Forelimb muscle (tissue), 1 donor: Measurements from ENCODE around the gene STARD5. TPM values are rescaled to one million over a fixed set of nuclear protein-coding genes. Genes with fewer than 3 reads are reported as not detected.

Experiments used
- DNase-seq: peaks from one replicate; pipeline ENCODE4 v3.0.0-alpha.2; 2013; ENCODE audit warnings: low read depth
- polyA plus RNA-seq: library from polyadenylated mRNA; unstranded; fragments of 120-200 nt; gene quantifications from one replicate; pipeline ENCODE4 v1.2.1, GENCODE V29; 2013; ENCODE audit not compliant: insufficient read length

The STARD5 gene
- polyA plus RNA-seq, 1 donor, result 3.8 TPM

DNA sequence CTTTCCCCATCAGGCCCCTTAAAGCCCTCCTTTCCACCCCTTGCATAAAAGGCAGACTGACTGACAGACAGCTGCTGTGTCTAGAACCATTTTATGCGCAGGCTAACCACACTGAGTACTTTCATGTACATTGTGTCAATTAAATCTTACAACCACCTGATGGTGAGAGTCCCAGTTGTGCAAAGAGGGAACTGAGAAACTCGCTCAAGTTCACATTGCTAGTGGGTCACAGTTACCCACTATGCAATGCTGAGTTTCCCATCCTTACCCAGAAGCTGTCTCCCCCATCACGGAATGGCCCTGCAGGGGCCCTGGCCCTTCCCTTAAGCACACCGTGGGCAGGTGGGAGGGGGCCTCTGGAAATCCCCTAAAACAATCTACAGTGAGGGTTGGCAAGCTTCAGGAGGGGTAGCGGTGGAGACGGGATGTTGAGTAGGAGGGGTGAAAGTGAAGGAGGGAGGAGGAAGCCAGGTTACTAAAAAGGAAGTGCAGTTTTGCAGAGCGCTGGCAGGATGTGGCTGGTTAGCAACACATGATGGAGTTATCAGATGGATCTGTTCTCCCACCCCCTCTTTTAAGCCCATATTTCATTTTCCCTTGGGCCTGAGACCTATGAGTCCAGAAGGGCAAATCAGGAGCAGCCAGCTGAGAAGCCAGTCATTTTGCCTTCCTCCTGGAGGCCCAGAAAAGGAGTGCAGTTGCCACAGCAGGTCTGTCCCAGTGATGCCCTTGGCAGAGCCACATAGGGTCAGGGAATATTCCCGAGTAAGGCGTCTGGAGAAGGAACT is 30.0 kb downstream of the STARD5 start:
- no peak for DNase-seq

DNA sequence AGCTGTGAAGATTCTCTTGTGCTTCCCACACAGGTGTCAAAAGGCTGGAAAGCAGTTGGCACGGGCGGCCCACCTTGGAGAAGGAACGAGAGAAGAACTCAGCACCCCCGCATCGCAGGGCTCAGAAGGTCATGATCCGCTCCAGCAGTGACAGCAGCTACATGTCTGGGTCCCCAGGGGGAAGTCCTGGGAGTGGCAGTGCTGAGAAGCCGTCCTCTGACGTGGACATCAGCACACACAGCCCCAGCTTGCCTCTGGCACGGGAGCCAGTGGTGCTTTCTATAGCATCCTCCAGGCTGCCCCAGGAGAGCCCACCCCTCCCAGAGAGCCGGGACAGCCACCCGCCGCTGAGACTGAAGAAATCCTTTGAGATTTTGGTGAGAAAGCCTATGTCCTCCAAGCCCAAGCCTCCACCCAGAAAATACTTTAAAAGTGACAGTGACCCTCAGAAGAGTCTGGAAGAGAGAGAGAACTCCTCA is 31.4 kb downstream of the STARD5 start:
- DNase-seq, result no peak

DNA sequence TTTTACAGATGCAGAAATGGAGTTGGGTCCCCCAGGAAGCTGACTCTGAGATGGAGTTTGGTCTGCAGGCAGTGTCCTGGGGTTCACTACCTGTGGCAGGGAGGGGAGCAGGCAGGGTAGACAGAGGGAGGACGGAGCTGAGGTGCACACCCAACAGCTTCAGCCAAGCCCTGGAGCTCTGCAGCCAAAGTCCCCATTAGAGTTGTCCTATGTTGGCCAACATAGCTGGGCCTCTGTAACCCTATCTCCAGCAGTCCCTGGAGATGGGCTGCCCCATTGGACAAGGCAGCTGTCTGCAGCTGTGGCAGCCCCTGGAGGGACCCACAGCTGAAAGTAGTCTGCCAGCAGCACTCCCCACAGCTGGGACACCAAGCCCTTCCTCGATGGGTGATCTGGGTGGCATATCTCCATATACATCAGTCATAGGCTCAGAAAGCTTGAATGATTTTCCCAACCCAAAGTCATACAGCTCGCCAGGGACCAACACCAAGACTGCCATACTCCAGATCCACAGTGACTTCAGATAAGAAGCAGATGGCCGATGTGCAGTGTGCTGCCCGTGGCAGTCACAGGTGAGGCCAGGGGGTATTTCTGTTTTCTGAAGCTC is 31.9 kb downstream of the STARD5 start:
- no peak for DNase-seq

DNA sequence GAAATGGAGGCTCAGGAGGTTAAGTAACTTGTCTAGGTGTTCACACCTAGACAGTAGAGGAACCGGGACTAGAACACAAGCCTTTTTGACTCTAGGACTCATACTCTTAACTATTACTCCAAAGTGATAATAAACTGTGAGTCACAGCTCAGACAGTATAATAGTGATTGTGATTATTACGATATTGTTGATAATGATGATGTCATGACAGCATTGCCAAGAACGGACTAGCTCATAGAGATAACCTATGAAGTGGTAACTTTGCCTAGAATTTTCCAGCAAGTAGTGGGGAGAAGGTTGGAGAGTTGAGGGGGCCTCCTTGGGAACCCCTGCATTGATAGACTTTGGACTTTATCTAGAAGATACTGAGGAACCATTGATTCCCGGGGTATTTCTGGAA is 34.0 kb downstream of the STARD5 start:
- DNase-seq, result no peak

DNA sequence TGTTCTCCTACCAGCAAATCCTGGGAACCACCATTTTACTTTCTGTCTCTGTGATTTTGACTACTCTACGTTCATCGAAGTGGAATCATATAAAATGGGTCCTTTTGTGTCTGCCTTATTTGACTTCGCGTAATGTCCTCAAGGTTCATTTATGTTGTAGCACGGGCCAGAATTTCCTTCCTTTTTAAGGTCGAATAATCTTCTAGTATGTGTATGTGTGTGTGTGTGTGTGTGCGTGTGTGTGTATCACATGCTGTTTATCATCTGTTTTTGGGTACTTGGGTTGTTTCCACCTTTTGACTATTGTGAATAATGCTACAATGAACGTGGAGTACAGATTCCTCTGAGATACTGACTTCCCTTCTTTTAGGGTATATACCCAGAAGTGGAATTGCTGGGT is 35.3 kb downstream of the STARD5 start:
- no peak for DNase-seq

DNA sequence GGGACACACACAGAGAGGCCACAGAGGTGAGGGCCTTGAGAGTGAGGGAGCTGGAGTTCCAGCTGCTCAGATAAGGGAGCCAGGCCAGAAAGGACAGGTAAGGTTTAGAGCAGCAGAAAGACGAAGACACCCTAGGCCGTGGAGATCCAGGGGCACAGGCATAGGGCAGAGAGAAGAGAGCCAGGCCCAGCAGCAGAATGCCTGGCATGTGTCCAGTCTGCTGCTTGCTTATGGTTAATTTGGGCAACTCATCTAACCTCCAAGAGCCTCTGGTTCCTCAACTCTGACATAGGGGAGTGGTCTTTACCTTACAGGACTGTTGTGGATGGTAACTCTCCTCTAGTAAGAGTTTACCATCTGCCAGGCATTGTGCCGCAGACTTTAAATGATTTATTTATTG is 35.9 kb downstream of the STARD5 start:
- DNase-seq, result no peak

DNA sequence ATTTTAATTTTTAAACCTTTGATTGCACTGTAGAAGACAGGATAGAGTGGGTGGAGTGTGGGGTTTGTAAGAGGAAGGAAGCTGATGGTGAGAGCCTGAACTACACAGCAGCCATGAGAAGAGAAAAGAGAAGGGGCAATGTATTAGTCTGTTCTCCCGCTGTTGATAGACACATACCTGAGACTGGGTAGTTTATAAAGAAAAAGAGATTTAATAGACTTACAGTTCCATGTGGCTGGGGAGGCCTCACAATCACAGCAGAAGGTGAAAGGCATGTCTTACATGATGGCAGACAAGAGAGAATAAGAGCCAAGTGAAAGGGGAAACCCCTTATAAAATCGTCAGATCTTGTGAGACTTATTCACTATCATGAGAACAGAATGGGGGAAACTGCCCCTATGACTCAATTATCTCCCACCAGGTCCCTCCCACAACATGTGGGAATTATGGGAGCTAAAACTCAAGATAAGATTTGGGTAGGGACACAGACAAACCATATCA is 37.3 kb downstream of the STARD5 start:
- DNase-seq, result no peak

DNA sequence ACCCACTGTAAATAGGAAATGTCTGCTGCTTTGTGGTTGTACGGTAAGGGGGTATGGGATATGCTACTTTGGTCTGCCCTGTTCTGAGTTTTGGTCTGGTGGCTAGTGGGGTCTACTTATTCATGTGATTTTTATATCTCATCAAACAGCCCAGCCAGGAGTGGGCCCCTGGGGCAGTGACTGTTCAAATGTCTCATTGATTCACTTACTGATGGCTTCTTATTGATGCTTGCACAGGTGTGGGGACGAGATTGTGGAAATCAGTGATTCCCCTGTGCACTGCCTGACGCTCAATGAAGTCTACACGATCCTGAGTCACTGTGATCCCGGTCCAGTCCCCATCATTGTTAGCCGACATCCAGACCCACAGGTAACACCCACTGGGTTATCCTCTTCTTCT is 38.5 kb downstream of the STARD5 start:
- no peak for DNase-seq

DNA sequence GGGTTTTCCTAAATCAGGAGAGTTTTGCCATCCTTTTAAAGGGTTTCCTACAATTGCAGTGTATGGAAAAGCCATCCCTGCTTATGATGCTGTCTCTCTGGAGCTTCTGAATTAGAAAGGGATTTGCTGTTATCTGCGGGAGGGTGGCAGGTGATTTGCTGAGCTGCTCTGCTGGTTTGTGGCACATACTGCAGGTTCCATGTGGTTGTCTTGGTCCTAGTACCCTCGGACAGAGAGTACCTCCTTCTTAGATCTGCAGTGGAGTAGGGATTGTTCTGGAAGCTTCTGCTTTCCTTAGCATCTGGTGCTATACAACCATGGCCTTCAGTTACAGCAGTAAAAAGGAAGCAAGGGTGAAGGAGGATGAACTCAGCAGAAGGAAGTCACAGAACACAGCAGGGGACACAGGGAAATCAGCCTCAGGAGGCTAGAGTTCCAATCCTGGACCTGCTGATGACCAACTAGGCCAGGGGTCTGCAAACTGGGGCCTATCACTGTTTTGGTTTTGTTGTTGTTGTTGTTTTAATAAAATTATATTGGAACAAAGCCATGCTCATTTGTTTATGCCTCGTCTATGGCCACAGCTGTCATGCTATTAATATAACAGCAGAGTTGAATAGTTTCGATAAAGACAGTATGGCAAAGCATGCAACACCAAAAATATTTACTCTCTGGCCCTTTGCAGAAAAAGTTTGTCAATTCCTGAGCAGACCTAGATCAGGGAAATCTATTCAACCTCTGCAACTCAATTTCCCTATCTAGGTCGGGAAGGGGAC is 39.5 kb downstream of the STARD5 start:
- DNase-seq, result no peak

DNA sequence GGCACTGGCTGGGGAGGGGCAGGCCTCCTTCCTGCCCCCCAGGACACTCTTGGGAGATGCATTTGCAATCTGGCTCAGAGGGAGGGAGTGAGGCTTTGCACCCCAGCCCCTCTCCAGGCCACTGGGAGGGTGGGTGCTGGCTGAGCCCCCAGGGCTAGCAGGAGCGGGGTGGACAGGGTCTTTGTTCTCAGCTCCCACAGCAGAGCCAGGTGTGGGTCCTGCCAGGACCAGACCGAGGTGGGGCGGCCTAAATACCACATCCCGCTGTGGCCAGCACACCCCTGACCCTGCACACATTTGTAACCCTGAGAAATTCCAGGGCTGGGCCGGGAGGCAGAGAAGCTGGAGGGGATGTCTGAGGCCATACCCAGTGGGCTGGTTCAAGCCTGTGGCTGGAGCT is 41.0 kb downstream of the STARD5 start:
- no peak for DNase-seq

DNA sequence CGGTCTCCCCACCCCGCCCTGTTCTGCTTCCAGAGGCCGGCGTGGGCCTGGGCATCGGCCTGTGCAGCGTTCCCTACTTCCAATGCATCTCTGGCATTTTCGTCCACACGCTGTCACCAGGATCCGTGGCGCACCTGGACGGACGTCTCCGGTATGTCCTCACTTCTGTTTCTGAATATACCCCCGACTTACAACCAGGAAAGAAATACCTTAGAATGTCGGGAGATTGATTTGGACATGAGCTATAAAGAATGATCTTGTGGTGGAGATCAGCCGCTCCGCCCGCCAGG is 41.4 kb downstream of the STARD5 start:
- DNase-seq, result no peak

DNA sequence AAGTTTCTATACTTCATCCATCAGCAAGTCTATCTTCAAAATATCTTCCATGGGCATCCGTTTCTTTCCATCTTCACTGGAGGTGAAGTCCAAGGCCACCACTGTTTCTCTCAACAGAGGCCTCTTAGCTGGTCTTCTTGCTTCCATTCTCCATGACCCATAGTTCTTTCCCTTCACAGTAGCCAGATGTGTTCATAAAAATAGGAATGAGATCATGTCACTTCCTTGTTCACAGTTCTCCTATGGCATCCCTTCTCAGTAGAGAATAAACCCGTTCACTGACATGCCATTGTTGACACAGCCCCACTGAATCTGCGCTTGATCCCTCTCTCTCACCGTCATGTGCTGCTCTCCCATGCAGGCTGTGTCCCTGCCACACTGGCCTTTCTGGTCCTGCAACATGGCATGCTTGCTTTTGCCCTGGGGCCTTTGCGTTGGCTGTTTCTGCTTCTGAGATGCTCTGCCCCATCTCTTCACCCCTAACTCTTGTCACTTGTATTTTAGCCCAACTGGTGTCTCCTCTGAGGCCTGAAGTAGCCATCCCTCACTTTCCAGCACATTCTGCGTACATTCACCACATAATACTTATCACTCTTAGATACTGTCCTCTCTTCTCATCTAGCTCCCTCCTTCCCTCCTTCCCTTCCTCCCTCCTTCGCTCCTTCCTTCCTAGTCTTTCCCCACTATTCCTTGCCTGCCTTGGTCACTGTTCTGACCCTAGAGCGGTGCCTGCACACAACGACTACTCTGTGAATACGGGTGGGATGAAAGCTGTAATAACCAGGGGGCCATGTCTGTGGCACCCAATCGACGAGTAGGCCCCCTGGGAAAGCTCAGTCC is 42.0 kb downstream of the STARD5 start:
- DNase-seq, result no peak

DNA sequence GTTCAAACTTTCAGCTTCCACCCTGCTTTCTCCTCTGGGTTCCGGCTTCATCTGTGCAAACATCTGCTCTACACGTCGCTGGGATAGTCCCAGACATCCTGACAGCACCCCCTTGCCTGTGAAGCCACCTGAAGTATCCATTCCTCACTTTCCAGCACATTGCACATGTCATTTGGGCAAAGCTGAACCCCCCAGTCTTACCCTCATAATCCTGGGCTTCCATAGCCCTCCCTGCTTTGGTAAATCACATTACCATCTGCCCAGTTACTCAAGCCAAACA is 42.5 kb downstream of the STARD5 start:
- DNase-seq, result no peak

DNA sequence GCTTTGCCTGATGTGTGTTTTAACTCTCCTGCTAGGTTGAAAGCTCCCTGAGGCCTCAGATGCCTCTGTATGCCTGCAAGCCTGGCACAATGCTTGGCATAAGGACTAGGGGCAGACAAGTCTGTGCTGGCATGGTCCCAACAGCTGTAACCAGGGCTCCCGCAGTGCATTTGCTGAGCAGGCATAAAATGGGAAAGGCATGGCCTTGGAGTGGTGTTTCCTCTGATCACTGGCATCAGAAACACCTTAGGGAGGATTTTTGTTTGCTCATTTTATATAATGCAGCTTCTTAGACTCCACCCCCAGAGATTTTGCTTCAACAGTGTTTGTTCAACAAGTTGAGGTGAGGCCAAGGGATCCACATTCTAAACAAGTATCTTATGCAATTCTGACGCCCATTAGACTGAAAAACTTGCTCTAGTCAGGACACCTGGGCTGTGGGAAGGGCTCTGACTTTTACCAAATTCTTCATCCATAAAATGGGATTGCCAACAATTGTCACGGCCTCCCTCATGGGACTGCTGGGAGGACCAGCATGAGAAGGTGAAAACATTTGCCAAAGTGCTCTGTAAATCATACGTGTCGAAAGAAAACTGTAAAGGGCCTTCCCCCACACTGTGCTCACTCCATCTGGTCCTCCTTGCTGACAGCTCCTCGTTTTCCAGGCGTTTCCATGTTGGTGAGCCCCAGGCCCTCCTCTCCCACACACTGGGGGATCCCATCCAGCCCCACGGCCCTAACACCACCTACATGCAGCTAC is 43.1 kb downstream of the STARD5 start:
- DNase-seq, result no peak

DNA sequence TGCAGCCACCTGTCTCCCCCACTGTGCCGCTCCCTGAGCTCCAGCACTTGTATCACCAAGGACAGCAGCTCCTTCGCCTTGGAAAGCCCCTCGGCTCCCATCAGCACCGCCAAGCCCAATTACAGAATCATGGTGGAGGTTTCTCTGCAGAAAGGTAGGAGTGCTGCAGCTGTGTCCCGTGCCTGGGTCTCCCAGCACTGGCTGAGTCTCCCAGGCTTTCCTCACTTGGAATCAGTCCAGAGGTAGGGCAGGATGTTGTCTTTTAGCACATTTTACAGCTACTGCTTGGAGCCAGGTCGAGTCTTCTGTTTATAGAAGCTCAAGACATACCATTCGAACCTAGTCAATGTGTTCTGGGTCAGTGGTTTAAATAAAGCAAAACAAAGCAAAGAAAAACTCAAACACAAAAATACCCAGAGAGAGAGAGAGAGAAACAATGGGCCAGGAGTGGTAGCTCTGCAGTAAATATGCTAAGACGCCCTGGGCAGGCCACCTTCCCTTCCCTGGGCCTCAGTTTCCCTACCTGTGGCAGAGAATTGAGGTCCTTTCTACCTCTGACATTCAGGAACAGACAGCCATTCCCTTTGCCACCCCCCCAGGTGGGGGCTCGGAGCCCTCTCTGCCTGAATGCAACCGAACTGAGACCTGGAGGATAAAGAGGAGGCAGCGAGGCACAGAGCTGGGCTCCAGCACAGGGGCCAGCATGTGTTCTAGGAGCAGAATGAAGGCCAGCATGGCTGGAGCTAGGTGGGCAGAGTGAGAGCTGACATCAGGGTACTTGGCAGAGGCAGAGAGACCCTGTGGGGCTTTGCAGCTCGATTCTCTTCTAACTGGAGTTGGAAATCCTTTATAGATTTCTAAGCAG is 44.1 kb downstream of the STARD5 start:
- no peak for DNase-seq

DNA sequence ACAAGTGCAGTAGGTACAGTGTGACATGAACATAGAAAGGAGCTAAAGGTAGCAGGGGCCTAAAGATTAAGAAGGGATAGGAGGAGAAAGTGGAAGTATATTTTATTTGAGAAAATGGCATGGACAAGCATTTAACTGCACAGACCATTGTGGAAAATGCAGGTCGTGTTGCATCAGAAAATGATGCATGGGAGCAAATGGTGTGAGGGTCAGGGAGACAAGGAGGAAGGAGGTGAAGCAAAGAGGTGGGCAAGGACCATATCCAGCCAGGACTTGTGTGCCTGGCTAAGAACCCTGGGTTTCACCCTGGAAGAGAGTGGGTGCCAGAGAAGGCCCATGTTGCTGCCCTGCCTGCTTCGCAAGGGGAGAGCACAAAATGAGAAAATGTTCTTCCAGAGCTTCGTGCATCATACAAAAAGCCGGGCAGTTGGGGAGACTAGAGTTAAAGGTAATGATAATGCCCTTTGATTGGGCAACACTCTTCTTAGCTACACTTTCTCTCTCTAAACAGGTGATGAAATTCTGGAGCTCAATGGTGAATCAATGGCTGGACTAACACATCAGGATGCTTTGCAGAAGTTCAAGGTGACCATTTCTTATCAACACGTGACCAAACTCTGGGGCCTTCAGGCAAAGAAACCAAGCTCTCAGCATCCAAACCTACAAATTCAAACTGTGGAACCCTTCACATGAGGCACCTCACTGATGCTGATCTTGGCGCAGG is 45.5 kb downstream of the STARD5 start:
- no peak for DNase-seq

DNA sequence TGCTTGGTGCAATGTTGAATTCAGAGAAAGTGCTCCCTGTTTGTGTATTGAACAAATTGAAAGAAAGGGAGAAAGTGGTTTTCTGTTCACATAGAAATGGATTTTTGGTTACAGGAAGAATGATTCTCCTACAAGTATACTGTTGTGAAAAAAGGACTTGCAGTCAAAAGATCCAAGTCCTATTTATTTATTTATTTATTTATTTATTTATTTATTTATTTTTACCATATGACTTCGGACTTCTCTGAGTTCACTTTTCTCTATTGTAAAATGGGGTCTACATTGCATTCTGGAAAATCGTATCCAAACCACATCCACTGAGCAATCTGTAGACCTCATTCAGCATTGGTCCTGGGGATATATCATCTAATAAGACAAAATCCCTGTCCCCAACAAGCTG is 46.1 kb downstream of the STARD5 start:
- no peak for DNase-seq

DNA sequence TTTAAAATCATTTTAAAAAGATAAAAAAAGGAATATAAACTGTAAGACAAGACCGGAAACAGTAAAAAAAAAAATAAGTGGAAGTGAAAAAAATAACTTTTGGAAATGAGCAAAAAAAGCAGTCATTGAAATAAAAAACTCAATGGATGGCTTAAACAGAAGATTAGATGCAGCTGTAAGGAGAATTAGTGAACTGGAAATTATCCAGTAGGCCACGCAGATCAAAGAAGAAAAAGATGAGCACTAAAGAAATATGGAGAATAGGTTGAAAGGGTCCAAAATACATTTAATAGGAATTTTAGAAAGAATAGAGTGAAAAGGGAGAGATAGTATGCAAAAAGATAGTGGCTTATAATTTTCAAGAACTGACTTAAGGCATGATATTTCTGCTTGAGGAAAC is 47.0 kb downstream of the STARD5 start:
- DNase-seq, result no peak

DNA sequence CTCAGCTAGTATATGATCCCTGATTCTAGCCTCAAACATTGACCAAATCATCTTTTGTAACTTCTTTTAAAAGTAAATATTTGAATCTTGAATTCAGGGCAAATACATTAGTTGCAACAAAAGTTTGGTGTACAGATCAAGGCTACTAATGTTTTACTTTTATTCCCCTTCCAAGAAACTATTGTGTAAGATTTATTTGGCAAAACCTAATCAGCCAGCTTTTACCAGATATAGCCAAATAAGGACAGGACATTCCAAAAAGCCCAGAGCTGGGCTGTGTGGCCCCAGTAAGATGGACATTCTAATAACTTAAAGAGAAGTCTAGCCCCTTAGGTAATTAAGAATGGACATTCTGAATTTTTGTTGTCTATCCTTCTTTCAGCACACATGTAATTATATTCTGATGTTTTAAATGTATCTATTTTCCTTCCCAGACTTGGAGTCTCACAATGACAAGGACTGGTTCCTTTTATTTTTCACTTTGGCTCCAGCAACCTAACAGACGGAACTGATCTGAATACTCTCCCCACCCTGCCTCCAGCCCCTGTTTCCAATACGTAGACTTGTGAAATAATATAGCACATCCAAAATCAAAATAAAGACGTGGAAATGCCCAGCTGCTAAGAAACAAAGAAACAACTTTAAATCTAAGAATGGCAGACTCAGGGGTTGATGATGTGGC is 48.1 kb downstream of the STARD5 start:
- no peak for DNase-seq
